ENCODE data around the gene FER1L5. TPM values are rescaled to one million over a fixed set of nuclear protein-coding genes. Genes with fewer than 3 reads are reported as not detected.

The FER1L5 gene
- total and polyA plus RNA-seq, 9 of the 15 experiments (the other 6 are each of a cell fraction or from before 2014, with no cell fraction given): 0.01 TPM; not detected in 6

GRCh38 chr2:96638144-96639121, 4.1 kb upstream of the FER1L5 start, which contains the start of gene KANSL3 (continued):
- TF ChIP-seq OTX1 (CRISPR knock-in tag; IDR thresholded peaks at IDR 0.05) (0 out of 2 replicates have a peak, but pooled peaks have one; percentile 39), SRSF7 (optimal IDR thresholded peaks at IDR 0.05; ENCODE audit: low read depth, low read length) (no peak), E2F1 (CRISPR knock-in tag; IDR thresholded peaks at IDR 0.05) (peak; percentile 67; the same call in 1 of the 2 replicates), CBX1 (IDR thresholded peaks at IDR 0.05; ENCODE audit: low read depth) (peak; percentile 95), HBP1 (CRISPR knock-in tag; IDR thresholded peaks at IDR 0.05) (peak; percentile 85), MAZ (CRISPR knock-in tag; conservative IDR thresholded peaks at IDR 0.05 in 1 of 2, IDR thresholded peaks at IDR 0.05 in 1 of 2) (peak; percentile 92 to 93), JUND (IDR thresholded peaks at IDR 0.05; ENCODE audit: borderline replicate concordance, low read depth, low read length) (peak; percentile 82), JUND (tag; IDR thresholded peaks at IDR 0.05; ENCODE audit: borderline replicate concordance, low read depth, low read length) (peak; percentile 27; the same call in 1 of the 3 replicates), MXI1 (IDR thresholded peaks at IDR 0.05; ENCODE audit: low read depth, low read length) (peak; percentile 60), NRF1 (conservative IDR thresholded peaks at IDR 0.05 in 1 of 2, IDR thresholded peaks at IDR 0.05 in 1 of 2) (peak; percentile 88 to 91), PHTF2 (CRISPR knock-in tag; IDR thresholded peaks at IDR 0.05) (no peak), MTA3 (IDR thresholded peaks at IDR 0.05; ENCODE audit: borderline replicate concordance) (peak; percentile 94), SREBF1 (IDR thresholded peaks at IDR 0.05; ENCODE audit: borderline replicate concordance, low read depth, low read length) (no peak), HNRNPH1 (optimal IDR thresholded peaks at IDR 0.05; ENCODE audit: low read depth, low read length) (no peak), POLR3G (IDR thresholded peaks at IDR 0.05; ENCODE audit: extremely low read depth, insufficient read length, insufficient replicate concordance) (no peak), RAD21 (CRISPR knock-in tag; conservative IDR thresholded peaks at IDR 0.05 in 1 of 2, IDR thresholded peaks at IDR 0.05 in 1 of 2) (peak in 1 of 2 experiments; percentile 34; a peak in 2 of 4 replicates), ZNF609 (CRISPR knock-in tag; IDR thresholded peaks at IDR 0.05; ENCODE audit: borderline replicate concordance) (peak; percentile 84; the same call in 1 of the 2 replicates), HDAC1 (IDR thresholded peaks at IDR 0.05) (peak in 1 of 2 experiments; percentile 23; a peak in 1 of 4 replicates)
